H1 (cell line): ENCODE measurements around the gene TTC5. TPM values are rescaled to one million over a fixed set of nuclear protein-coding genes. Genes with fewer than 3 reads are reported as not detected.

Experiments used
- CTCF ChIA-PET: fragments of 300-600 bp; sonication (Branson Sonifier 250); formaldehyde crosslinking; loops from one replicate; lab custom pipeline; 2021; ENCODE audit not compliant: partially characterized antibody; lab: Charles Lee
- POLR2A ChIA-PET: fragments of 300-600 bp; sonication (Branson Sonifier 250); formaldehyde crosslinking; loops from one replicate; lab custom pipeline; 2021; ENCODE audit warnings: inconsistent platforms; ENCODE audit not compliant: partially characterized antibody; lab: Charles Lee
- DNase-seq, 2 experiments: peaks; one replicate each; pipeline versions ENCODE4 v3.0.0 to v3.0.0-alpha.2; 2010 to 2022; ENCODE audit warnings: low spot score in 2 of 2, low read depth in 1 of 2, mixed read lengths in 1 of 2
- FAIRE-seq: peaks from 2 replicates; lab custom pipeline; 2011; peaks lifted over from hg19 to GRCh38; lab: Jason Lieb, UNC
- H2AFZ ChIP-seq: 2 replicates; pipeline ENCODE4 v1.8.1; 2012; ENCODE audit warnings: low read length, inconsistent platforms
- H2AK5ac ChIP-seq: 2 replicates; pipeline ENCODE4 v1.6.1; 2013; ENCODE audit warnings: low read depth, low read length
- H2BK120ac ChIP-seq: replicated peaks from 2 replicates; pipeline ENCODE3; 2013; ENCODE audit warnings: low read depth, low read length, inconsistent platforms
- H2BK12ac ChIP-seq: 2 replicates; pipeline ENCODE4 v1.6.1; 2013; ENCODE audit warnings: low read depth, low read length
- H2BK15ac ChIP-seq: 2 replicates; pipeline ENCODE4 v1.6.1; 2013; ENCODE audit warnings: low read length
- H2BK20ac ChIP-seq: 2 replicates; pipeline ENCODE4 v1.6.1; 2013; ENCODE audit warnings: low read length
- H2BK5ac ChIP-seq: 2 replicates; pipeline ENCODE4 v1.6.1; 2013; ENCODE audit warnings: low read depth, low read length
- H3K14ac ChIP-seq: 2 replicates; pipeline ENCODE4 v1.6.1; 2013; ENCODE audit warnings: inconsistent platforms; ENCODE audit not compliant: insufficient read length
- H3K18ac ChIP-seq: 2 replicates; pipeline ENCODE4 v1.6.1; 2013; ENCODE audit warnings: low read length; ENCODE audit errors: extremely low read depth
- H3K23ac ChIP-seq: 2 replicates; pipeline ENCODE4 v1.6.1; 2013; ENCODE audit warnings: inconsistent platforms; ENCODE audit not compliant: insufficient read length
- H3K23me2 ChIP-seq: 2 replicates; pipeline ENCODE4 v1.6.1; 2013; ENCODE audit warnings: low read depth, low read length
- H3K27ac ChIP-seq: 2 replicates; pipeline ENCODE4 v1.6.1; 2011; ENCODE audit warnings: low read depth, low read length, inconsistent platforms
- H3K27me3 ChIP-seq, 4 experiments: replicated peaks in 1 of 4; 1 replicate in 1 of 4; 2 replicates in 3 of 4; pipeline versions ENCODE4 v1.6.1 to v1.8.1; 2011 to 2013; ENCODE audit warnings: low read length in 3 of 4, mild to moderate bottlenecking in 3 of 4, inconsistent platforms in 2 of 4, mixed read lengths in 2 of 4, moderate library complexity in 1 of 4; ENCODE audit not compliant: control insufficient read depth in 3 of 4, insufficient read depth in 3 of 4; ENCODE audit errors: extremely low read depth in 1 of 4
- H3K36me3 ChIP-seq, 4 experiments: 2 replicates each; pipeline versions ENCODE4 v1.6.1 to v1.8.1; 2011 to 2013; ENCODE audit warnings: mild to moderate bottlenecking in 4 of 4, low read length in 3 of 4, moderate library complexity in 2 of 4, control low read depth in 1 of 4, inconsistent platforms in 1 of 4; ENCODE audit not compliant: insufficient read depth in 4 of 4, control insufficient read depth in 2 of 4
- H3K4ac ChIP-seq: replicated peaks from 2 replicates; pipeline ENCODE3; 2013; ENCODE audit warnings: low read length, low read depth, mixed read lengths, inconsistent platforms; ENCODE audit not compliant: insufficient read length
- H3K4me1 ChIP-seq, 4 experiments: replicated peaks in 1 of 4; 1 replicate in 1 of 4; 2 replicates in 3 of 4; pipeline versions ENCODE4 v1.6.1 to v1.8.1; 2011 to 2013; ENCODE audit warnings: low read length in 3 of 4, inconsistent platforms in 2 of 4, mixed read lengths in 1 of 4; ENCODE audit not compliant: insufficient read depth in 4 of 4, control insufficient read depth in 3 of 4
- H3K4me2 ChIP-seq, 2 experiments: 2 replicates each; pipeline versions ENCODE4 v1.6.1 to v1.8.1; 2011 to 2013; ENCODE audit warnings: low read depth in 2 of 2, low read length in 2 of 2, control low read depth in 1 of 2, inconsistent platforms in 1 of 2, mild to moderate bottlenecking in 1 of 2; ENCODE audit not compliant: insufficient read depth in 1 of 2
- H3K4me3 ChIP-seq, 4 experiments: fragments of 200-600, 300-600 bp in 1 of 4; sonication (generic), shearing (Covaris generic), sonication (Bioruptor Twin) in 1 of 4; 2 replicates each; pipeline versions ENCODE4 v1.5.1 to v1.8.1; 2011 to 2016; ENCODE audit warnings: low read length in 4 of 4, low read depth in 3 of 4, control low read depth in 2 of 4, inconsistent platforms in 2 of 4, mild to moderate bottlenecking in 2 of 4, mixed read lengths in 1 of 4, moderate library complexity in 1 of 4; ENCODE audit not compliant: insufficient read depth in 2 of 4; ENCODE audit errors: extremely low read depth in 1 of 4
- H3K56ac ChIP-seq: replicated peaks from 2 replicates; pipeline ENCODE3; 2013; ENCODE audit warnings: low read depth, mild to moderate bottlenecking, mixed read lengths, low read length, inconsistent platforms; ENCODE audit not compliant: insufficient read length
- H3K79me1 ChIP-seq: 2 replicates; pipeline ENCODE4 v1.6.1; 2013; ENCODE audit warnings: low read depth, low read length, control low read depth
- H3K79me2 ChIP-seq, 2 experiments: 2 replicates each; pipeline versions ENCODE4 v1.6.1 to v1.8.1; 2012 to 2013; ENCODE audit warnings: low read length in 2 of 2, mild to moderate bottlenecking in 2 of 2, inconsistent platforms in 1 of 2; ENCODE audit not compliant: insufficient read depth in 2 of 2, control insufficient read depth in 1 of 2
- H3K9ac ChIP-seq, 4 experiments: replicated peaks in 1 of 4; 1 replicate in 1 of 4; 2 replicates in 3 of 4; pipeline versions ENCODE4 v1.6.1 to v1.8.1; 2011 to 2013; ENCODE audit warnings: low read depth in 3 of 4, low read length in 3 of 4, control low read depth in 2 of 4, mild to moderate bottlenecking in 2 of 4, moderate library complexity in 2 of 4, inconsistent platforms in 1 of 4; ENCODE audit errors: extremely low read depth in 1 of 4
- H3K9me3 ChIP-seq, 2 experiments: 2 replicates each; pipeline versions ENCODE4 v1.6.1 to v1.8.1; 2012 to 2013; ENCODE audit warnings: mild to moderate bottlenecking in 2 of 2, moderate library complexity in 2 of 2, control low read depth in 1 of 2, inconsistent platforms in 1 of 2, low read depth in 1 of 2, low read length in 1 of 2, mixed read lengths in 1 of 2; ENCODE audit not compliant: insufficient read depth in 2 of 2
- H4K20me1 ChIP-seq, 2 experiments: replicated peaks in 1 of 2; 2 replicates each; pipeline versions ENCODE3 to v1.8.1; 2011 to 2013; ENCODE audit warnings: inconsistent platforms in 2 of 2, low read length in 2 of 2, mild to moderate bottlenecking in 1 of 2; ENCODE audit not compliant: insufficient read depth in 2 of 2, control insufficient read depth in 1 of 2
- H4K5ac ChIP-seq: 2 replicates; pipeline ENCODE4 v1.6.1; 2013; ENCODE audit warnings: low read length, low read depth, mixed read lengths, inconsistent platforms; ENCODE audit not compliant: insufficient read length
- H4K8ac ChIP-seq: 2 replicates; pipeline ENCODE4 v1.8.0; 2013; ENCODE audit warnings: mild to moderate bottlenecking, moderate library complexity, low read length, inconsistent platforms; ENCODE audit not compliant: insufficient read depth; ENCODE audit errors: extremely low read depth
- H4K91ac ChIP-seq: replicated peaks from 2 replicates; pipeline ENCODE3; 2013; ENCODE audit warnings: low read length, mixed read lengths, inconsistent platforms; ENCODE audit not compliant: insufficient read length
- BCL11A ChIP-seq, 2 experiments: IDR thresholded peaks; one replicate each; pipeline ENCODE4 v1.6.1; 2011; ENCODE audit warnings: low read depth in 2 of 2, low read length in 2 of 2, mild to moderate bottlenecking in 2 of 2
- E2F6 ChIP-seq: IDR thresholded peaks from 2 replicates; pipeline ENCODE4 v1.6.1; 2012; ENCODE audit warnings: inconsistent platforms
- EP300 ChIP-seq, 2 experiments: IDR thresholded peaks; 1 replicate in 1 of 2; 2 replicates in 1 of 2; pipeline ENCODE4 v1.6.1; 2011 to 2012; ENCODE audit warnings: low read depth in 2 of 2, low read length in 2 of 2, mild to moderate bottlenecking in 2 of 2, borderline replicate concordance in 1 of 2, inconsistent platforms in 1 of 2, moderate library complexity in 1 of 2
- EZH2 ChIP-seq: fragments of 200-600 bp; sonication (generic); IDR thresholded peaks from 2 replicates; pipeline ENCODE4 v1.7.1; 2012; ENCODE audit warnings: low read depth, mild to moderate bottlenecking, moderate library complexity, low read length, inconsistent platforms; ENCODE audit not compliant: severe bottlenecking
- MAFK ChIP-seq: IDR thresholded peaks from 2 replicates; pipeline ENCODE4 v1.6.1; 2012; ENCODE audit warnings: low read depth, mild to moderate bottlenecking, improper control_type of control experiment, low read length
- NANOG ChIP-seq: IDR thresholded peaks from 2 replicates; pipeline ENCODE4 v1.6.1; 2011; ENCODE audit warnings: low read length, low read depth, mild to moderate bottlenecking, inconsistent platforms; ENCODE audit not compliant: insufficient read depth, poor library complexity, severe bottlenecking
- RNF2 ChIP-seq: fragments of 200-900, 300-1000 bp; sonication (generic); IDR thresholded peaks from 2 replicates; pipeline ENCODE4 v1.7.1; 2016; ENCODE audit warnings: borderline replicate concordance, low read depth, mild to moderate bottlenecking, antibody characterized with exemption, low read length; ENCODE audit not compliant: poor library complexity, severe bottlenecking; ENCODE audit errors: missing control alignments
- SAP30 ChIP-seq: fragments of 300-600 bp; sonication (generic); IDR thresholded peaks from 2 replicates; pipeline ENCODE4 v1.7.1; 2012; ENCODE audit warnings: low read length, moderate library complexity, mild to moderate bottlenecking, inconsistent platforms; ENCODE audit not compliant: insufficient read depth, insufficient replicate concordance
- SIRT6 ChIP-seq: IDR thresholded peaks from one replicate; pipeline ENCODE4 v1.7.1; 2012; ENCODE audit warnings: low read length, inconsistent platforms
- SP2 ChIP-seq: IDR thresholded peaks from 2 replicates; pipeline ENCODE4 v1.6.1; 2012; ENCODE audit warnings: mild to moderate bottlenecking, low read length, inconsistent platforms
- SP4 ChIP-seq: IDR thresholded peaks from 2 replicates; pipeline ENCODE4 v1.6.1; 2012; ENCODE audit warnings: low read length, inconsistent platforms
- WGBS, 2 experiments: shearing (Covaris generic) in 1 of 2; methylation state at CpG; one replicate each; pipeline versions ENCODE4 v1.1.6 to v1.1.7; 2013 to 2015; ENCODE audit warnings: low lambda C conversion rate in 2 of 2, mixed read lengths in 2 of 2, inconsistent platforms in 1 of 2, low coverage in 1 of 2, missing lambda C conversion rate in 1 of 2; ENCODE audit not compliant: insufficient replicate concordance in 2 of 2, insufficient coverage in 1 of 2, insufficient read length in 1 of 2; ENCODE audit errors: extremely low coverage in 1 of 2, missing lambda C conversion rate in 1 of 2; 5-methylcytosine and 5-hydroxymethylcytosine counted together
- polyA plus RNA-seq, 7 experiments: library from polyadenylated mRNA; depleted of rRNA in 3 of 7; stranded (reverse) in 5 of 7; unstranded in 2 of 7; fragments of >200 nt in 5 of 7; fragments of 200-250 nt in 2 of 7; gene quantifications; 1 replicate in 5 of 7; 2 replicates in 1 of 7; 4 replicates in 1 of 7; pipeline versions ENCODE4 v1.2.1 to v1.2.3, GENCODE V29; 2011 to 2013; ENCODE audit warnings: missing spikeins in 2 of 7, mixed read lengths in 2 of 7
- total RNA-seq: library from RNA; stranded (reverse); fragmentation: NEBNext Ultra II Directional; extraction: Animal tissue kit (Norgen Biotek cat#: 25700); gene quantifications from 2 replicates; pipeline ENCODE4 v1.2.1, GENCODE V29; 2021

TTC5 gene
- total and polyA plus RNA-seq, 2 of the 8 experiments (the other 6 are each of a cell fraction or from before 2014, with no cell fraction given), result 9.1 to 18.0 TPM

- H2BK20ac ChIP-seq, result no peak overlapping the region
- peak overlapping the region; percentile 16 for H4K5ac ChIP-seq
- H3K4me1 ChIP-seq, result peaks cover 0 to 3% (median 0%) of the 10 kb centered on the region in 4 experiments; a peak in 3 of 7 replicates
- H3K9ac ChIP-seq, result peak overlapping the region in 1 of 4 experiments; percentile 92; a peak in 1 of 7 replicates
- no peak overlapping the region for H3K56ac ChIP-seq
- no peak overlapping the region for H4K91ac ChIP-seq
- FAIRE-seq (no peak), DNase-seq (no peak)
- 26% methylated on average over 3 of the region's 3 CpGs; no CpG with 5 or more reads in 1 of the 2 experiments for WGBS, 2 experiments
- no peaks in the 10 kb centered on the region for H3K27me3 ChIP-seq
- H2AK5ac ChIP-seq, result no peak overlapping the region
- 0 out of 2 replicates have a peak, but pooled peaks cover 2% of the 10 kb centered on the region for H3K23me2 ChIP-seq
- POLR2A ChIA-PET, result interaction anchor here (0.6 to 10.1 kb wide), 10 partner anchors 8 to 295 kb away, joined by 3 to 215 read pairs (median 5); partner anchors contain the start of genes APEX1 and PARP2
- no peaks in the 10 kb centered on the region for H3K9me3 ChIP-seq
- no peak overlapping the region for H4K8ac ChIP-seq
- no peak overlapping the region for H2AFZ ChIP-seq
- no peak overlapping the region for H3K23ac ChIP-seq
- no peak overlapping the region for H3K14ac ChIP-seq
- peaks cover 1 to 2% of the 10 kb centered on the region in 2 experiments for H4K20me1 ChIP-seq
- no peak overlapping the region for H3K18ac ChIP-seq
- H3K4ac ChIP-seq, result no peak overlapping the region
- H3K4me3 ChIP-seq, result peak overlapping the region in 3 of 4 experiments; percentile 8 to 98 (median 85); a peak in 4 of 8 replicates
- no peak overlapping the region for H2BK120ac ChIP-seq
- peak overlapping the region; percentile 61 to 64 for H3K4me2 ChIP-seq
- peaks cover 0 to 9% (median 8%) of the 10 kb centered on the region in 4 experiments; a peak in 5 of 8 replicates for H3K36me3 ChIP-seq
- H3K27ac ChIP-seq, result peak overlapping the region; percentile 87
- H3K79me2 ChIP-seq, result peaks cover 23 to 50% of the 10 kb centered on the region in 2 experiments
- H2BK5ac ChIP-seq, result no peak overlapping the region
- H3K79me1 ChIP-seq, result no peaks in the 10 kb centered on the region
- no peak overlapping the region for H2BK12ac ChIP-seq
- H2BK15ac ChIP-seq, result no peak overlapping the region
- CTCF ChIA-PET, result interaction anchor here (0.5 to 0.6 kb wide), 3 partner anchors 8 to 15 kb away, joined by 3 read pairs; no protein-coding TSS in a partner anchor
- TF ChIP-seq E2F6, result no peak
- no peak for TF ChIP-seq EZH2
- TF ChIP-seq NANOG, result no peak
- no peak for TF ChIP-seq SIRT6
- no peak for TF ChIP-seq BCL11A (IDR thresholded peaks at IDR 0.05; ENCODE audit: low read depth in 2 of 2, low read length in 2 of 2)
- TF ChIP-seq SP2, result no peak
- TF ChIP-seq SP4, result no peak
- no peak for TF ChIP-seq RNF2
- no peak for TF ChIP-seq SAP30
- no peak for TF ChIP-seq MAFK
- no peak for TF ChIP-seq EP300 (IDR thresholded peaks at IDR 0.05; ENCODE audit: borderline replicate concordance in 1 of 2, low read depth in 2 of 2, low read length in 2 of 2)
Observed at GRCh38 chr14:20333494-20333841, 27.7 kb upstream of the TTC5 start.
